HCT116 (cell line): Measurements from ENCODE around the gene SEMA4C. TPM values are rescaled to one million over a fixed set of nuclear protein-coding genes. Genes with fewer than 3 reads are reported as not detected.

Experiments used
- ATAC-seq: fragments of 200-7000 bp; cut with Tn5 transposase; 2 replicates; pipeline ENCODE4 v1.9.1; 2020; ENCODE audit warnings: mild to moderate bottlenecking, moderate library complexity
- BruUV-seq: library from RNA; stranded (reverse); fragments of 400-500 nt; replicated peaks from 2 replicates; lab custom pipeline; 2021; lab: Mats Ljungman, UMichigan
- CTCF ChIA-PET: fragments of 300-600 bp; sonication (Branson Sonifier 250); formaldehyde crosslinking; loops from one replicate; lab custom pipeline; 2021; ENCODE audit warnings: antibody characterized with exemption; lab: Charles Lee
- POLR2A ChIA-PET: fragments of 300-600, 350-600 bp; sonication (Branson Sonifier 250); formaldehyde crosslinking; loops from one replicate; lab custom pipeline; 2021; ENCODE audit warnings: antibody characterized with exemption; lab: Charles Lee
- RAD21 ChIA-PET, 2 experiments: fragments of 300-600 bp; sonication (Branson Sonifier 250); formaldehyde crosslinking; loops; one replicate each; lab custom pipeline; 2023; ENCODE audit warnings: low total read pairs in 2 of 2; ENCODE audit not compliant: uncharacterized antibody in 2 of 2, unreplicated experiment in 2 of 2, low non-redundant PET in 1 of 2; lab: Charles Lee
- DNase-seq: peaks from one replicate; pipeline ENCODE4 v3.0.0-alpha.2; 2010; ENCODE audit warnings: low read depth, low spot score
- H2AFZ ChIP-seq: fragments of 200-600 bp; shearing (Covaris generic), sonication (generic); 2 replicates; pipeline ENCODE4 v1.6.1; 2017; ENCODE audit warnings: low read depth, mixed run types, mixed read lengths, antibody characterized with exemption, low read length; ENCODE audit not compliant: poor library complexity, severe bottlenecking
- H3K27ac ChIP-seq: 2 replicates; pipeline ENCODE4 v1.5.1; 2012; ENCODE audit warnings: low read depth, low read length
- H3K27me3 ChIP-seq: fragments of 200-600 bp; sonication (generic); 2 replicates; pipeline ENCODE4 v1.6.1; 2016; ENCODE audit warnings: mixed run types, low read length, mixed read lengths; ENCODE audit not compliant: insufficient read depth
- H3K36me3 ChIP-seq, 2 experiments: fragments of 200-500 bp in 1 of 2; fragments of 200-600 bp in 1 of 2; sonication (Bioruptor generic) in 1 of 2; sonication (generic) in 1 of 2; 2 replicates each; pipeline versions ENCODE4 v1.5.1 to v1.6.1; 2014 to 2016; ENCODE audit warnings: low read length in 2 of 2, inconsistent platforms in 1 of 2, mixed read lengths in 1 of 2, mixed run types in 1 of 2; ENCODE audit not compliant: insufficient read depth in 2 of 2, control insufficient read depth in 1 of 2
- H3K4me1 ChIP-seq, 2 experiments: fragments of 200-600 bp in 1 of 2; sonication (generic) in 1 of 2; 2 replicates each; pipeline versions ENCODE4 v1.5.1 to v1.6.1; 2012 to 2017; ENCODE audit warnings: low read length in 2 of 2, inconsistent platforms in 1 of 2, mild to moderate bottlenecking in 1 of 2, mixed read lengths in 1 of 2, mixed run types in 1 of 2, moderate library complexity in 1 of 2; ENCODE audit not compliant: insufficient read depth in 2 of 2, control insufficient read depth in 1 of 2
- H3K4me2 ChIP-seq: fragments of 200-600 bp; sonication (generic); 2 replicates; pipeline ENCODE4 v1.6.1; 2017; ENCODE audit warnings: mixed run types, low read length, mixed read lengths
- H3K4me3 ChIP-seq, 2 experiments: fragments of 200-600 bp in 1 of 2; sonication (generic) in 1 of 2; replicated peaks in 1 of 2; 2 replicates each; pipeline ENCODE4 v1.5.1; 2011 to 2016; ENCODE audit warnings: low read length in 2 of 2, control low read depth in 1 of 2, low read depth in 1 of 2, mild to moderate bottlenecking in 1 of 2, mixed read lengths in 1 of 2, mixed run types in 1 of 2
- H3K79me2 ChIP-seq: fragments of 200-600 bp; sonication (generic); 2 replicates; pipeline ENCODE4 v1.6.1; 2017; ENCODE audit warnings: mild to moderate bottlenecking, mixed run types, low read length, moderate library complexity, mixed read lengths; ENCODE audit not compliant: insufficient read depth
- H3K9ac ChIP-seq: fragments of 200-600 bp; sonication (generic); 2 replicates; pipeline ENCODE4 v1.6.1; 2016; ENCODE audit warnings: low read length, mixed read lengths
- H3K9me2 ChIP-seq: fragments of 200-600 bp; sonication (generic), shearing (Covaris generic); 2 replicates; pipeline ENCODE4 v1.6.1; 2017; ENCODE audit warnings: mixed run types, mild to moderate bottlenecking, moderate library complexity; ENCODE audit not compliant: insufficient read depth
- H3K9me3 ChIP-seq, 2 experiments: fragments of 200-500 bp in 1 of 2; fragments of 200-600 bp in 1 of 2; sonication (Bioruptor generic) in 1 of 2; sonication (generic) in 1 of 2; 2 replicates each; pipeline ENCODE4 v1.6.1; 2014 to 2017; ENCODE audit warnings: low read length in 2 of 2, mixed read lengths in 2 of 2, inconsistent platforms in 1 of 2, low read depth in 1 of 2, mild to moderate bottlenecking in 1 of 2, mixed run types in 1 of 2, moderate library complexity in 1 of 2; ENCODE audit not compliant: control insufficient read depth in 1 of 2, insufficient read depth in 1 of 2
- H4K20me1 ChIP-seq: fragments of 200-600 bp; sonication (generic), shearing (Covaris generic); 2 replicates; pipeline ENCODE4 v1.6.1; 2017; ENCODE audit warnings: mixed run types, mild to moderate bottlenecking, moderate library complexity; ENCODE audit not compliant: insufficient read depth
- CBX3 ChIP-seq: IDR thresholded peaks from 2 replicates; pipeline ENCODE4 v1.6.1; 2012; ENCODE audit warnings: low read depth
- CEBPB ChIP-seq: IDR thresholded peaks from 2 replicates; pipeline ENCODE4 v1.6.1; 2012; ENCODE audit warnings: low read depth
- CTCF ChIP-seq, 3 experiments: fragments of 200-600 bp in 1 of 3; sonication (generic) in 1 of 3; IDR thresholded peaks in 2 of 3; conservative IDR thresholded peaks in 1 of 3; 2 replicates each; pipeline ENCODE4 v1.5.1; 2012 to 2017; ENCODE audit warnings: low read depth in 2 of 3, low read length in 2 of 3, antibody characterized with exemption in 1 of 3, borderline replicate concordance in 1 of 3, control low read depth in 1 of 3, mild to moderate bottlenecking in 1 of 3, mixed read lengths in 1 of 3, mixed run types in 1 of 3, moderate library complexity in 1 of 3; ENCODE audit not compliant: insufficient read depth in 1 of 3
- EGR1 ChIP-seq: IDR thresholded peaks from 2 replicates; pipeline ENCODE4 v1.6.1; 2012; ENCODE audit warnings: low read depth
- EZH2phosphoT487 ChIP-seq: fragments of 200-600 bp; IDR thresholded peaks from 2 replicates; pipeline ENCODE4 v1.6.1; 2018; ENCODE audit warnings: antibody characterized with exemption, borderline replicate concordance
- JUND ChIP-seq: IDR thresholded peaks from 2 replicates; pipeline ENCODE4 v1.6.1; 2012
- MAX ChIP-seq: IDR thresholded peaks from 2 replicates; pipeline ENCODE4 v1.6.1; 2012
- POLR2A ChIP-seq: IDR thresholded peaks from 2 replicates; pipeline ENCODE4 v1.7.0; 2011; ENCODE audit warnings: borderline replicate concordance; ENCODE audit not compliant: insufficient read depth, insufficient read length; ENCODE audit errors: extremely low read depth
- POLR2AphosphoS5 ChIP-seq: IDR thresholded peaks from 2 replicates; pipeline ENCODE4 v1.6.1; 2011; ENCODE audit warnings: mild to moderate bottlenecking, low read depth, low read length, moderate library complexity
- SIN3A ChIP-seq: IDR thresholded peaks from 2 replicates; pipeline ENCODE4 v1.6.1; 2012; ENCODE audit warnings: low read depth
- SP1 ChIP-seq: IDR thresholded peaks from 2 replicates; pipeline ENCODE4 v1.6.1; 2012; ENCODE audit warnings: low read depth
- TCF7L2 ChIP-seq: IDR thresholded peaks from 2 replicates; pipeline ENCODE4 v1.7.0; 2011; ENCODE audit warnings: borderline replicate concordance, inconsistent platforms; ENCODE audit not compliant: insufficient read depth, insufficient read length; ENCODE audit errors: extremely low read depth
- YY1 ChIP-seq: IDR thresholded peaks from 2 replicates; pipeline ENCODE4 v1.6.1; 2011; ENCODE audit warnings: low read length, low read depth, moderate library complexity, mild to moderate bottlenecking; ENCODE audit not compliant: insufficient replicate concordance; ENCODE audit errors: extremely low read depth
- ZBTB33 ChIP-seq: IDR thresholded peaks from 2 replicates; pipeline ENCODE4 v1.6.1; 2011; ENCODE audit warnings: mild to moderate bottlenecking, low read length, moderate library complexity; ENCODE audit not compliant: insufficient replicate concordance; ENCODE audit errors: extremely low read depth
- ZNF274 ChIP-seq: fragments of 200-500 bp; sonication (Bioruptor generic); IDR thresholded peaks from 2 replicates; pipeline ENCODE4 v1.6.1; 2014; ENCODE audit warnings: mild to moderate bottlenecking, low read depth, low read length, inconsistent platforms
- intact Hi-C: fragments of 100-400 bp; cut with micrococcal nuclease; formaldehyde crosslinking; loops from 2 replicates; pipeline ENCODE4 v1.10.0; 2022
- total RNA-seq: library from RNA; stranded (reverse); gene quantifications from one replicate; pipeline ENCODE4 v1.2.1, GENCODE V29; 2021; ENCODE audit not compliant: unreplicated experiment

The SEMA4C gene
- total RNA-seq, 1 experiment from 2014 or later, result 25.4 TPM

- no peak for TF ChIP-seq TCF7L2
- no peak for TF ChIP-seq EZH2phosphoT487
- no peak for TF ChIP-seq CEBPB
- TF ChIP-seq MAX, result peak; percentile 39
Measured at GRCh38 chr2:96868555-96869280, 1.2 kb downstream of the SEMA4C start (continued).

- POLR2A ChIA-PET, result interaction anchor here (1.0 to 2.3 kb wide), 2 partner anchors 10 to 71 kb away, joined by 4 to 20 read pairs; partner anchors contain the start of gene ANKRD39
- no peak for TF ChIP-seq SP1
- TF ChIP-seq EGR1, result no peak
- TF ChIP-seq SIN3A, result no peak
- TF ChIP-seq ZNF274, result no peak
- TF ChIP-seq YY1, result no peak
- TF ChIP-seq MAX, result no peak
- no peak for TF ChIP-seq CBX3
- no peak for TF ChIP-seq CTCF (IDR thresholded peaks at IDR 0.05 in 2 of 3, conservative IDR thresholded peaks at IDR 0.05 in 1 of 3; ENCODE audit: borderline replicate concordance in 1 of 3, insufficient read depth in 1 of 3, low read depth in 2 of 3, low read length in 2 of 3)
- TF ChIP-seq POLR2AphosphoS5, result no peak
- no peak for TF ChIP-seq POLR2A
- TF ChIP-seq JUND, result no peak
- TF ChIP-seq ZBTB33, result no peak
Measured at GRCh38 chr2:96867756-96868554, 1.9 kb downstream of the SEMA4C start.

More at GRCh38 chr2:96867756-96868554, 1.9 kb downstream of the SEMA4C start:
- Histone ChIP-seq H4K20me1 (no peaks in the 10 kb centered on the region), H3K4me1 (peaks cover 15 to 29% of the 10 kb centered on the region in 2 experiments), H2AFZ (no peak overlapping the region), H3K4me2 (peak overlapping the region; percentile 95), H3K9me3 (no peaks in the 10 kb centered on the region), H3K4me3 (peak overlapping the region; percentile 66 to 82), H3K9ac (peak overlapping the region; percentile 92), H3K36me3 (peaks cover 15 to 16% of the 10 kb centered on the region in 2 experiments), H3K27ac (peak overlapping the region; percentile 93), H3K79me2 (peaks cover 25% of the 10 kb centered on the region; the same call in 1 of the 2 replicates), H3K27me3 (no peaks in the 10 kb centered on the region), H3K9me2 (no peaks in the 10 kb centered on the region)
- intact Hi-C loops, result loop anchor here (2.0 kb wide), 1 partner anchor 51 kb away; the partner anchor contains the start of gene CNNM3
- ATAC-seq, result peak; percentile 2; the same call in 1 of the 2 replicates
- ChIA-PET CTCF (interaction anchor here (1.0 to 1.9 kb wide), 4 partner anchors 10 to 308 kb away, joined by 3 to 17 read pairs (median 6); partner anchors contain the start of gene ANKRD39), RAD21 (interaction anchor here in 1 of 2 experiments (0.7 to 1.2 kb wide), 2 partner anchors 9 to 83 kb away, joined by 6 to 8 read pairs; partner anchors contain the start of gene ANKRD39)
- BruUV-seq, result TSS peak; percentile 53
- DNase-seq, result no peak
